MM.1S (cell line): ENCODE measurements around the gene GOLGA6B.
A peak's percentile ranks its signal among the peaks of the same experiment; 100 is the strongest.

Source experiments
- DNase-seq: peaks from one replicate; pipeline ENCODE4 v3.0.0-alpha.2; 2015
- H2AFZ ChIP-seq: fragments of 300-600 bp; sonication (generic); 2 replicates; pipeline ENCODE4 v1.6.0; 2016; ENCODE audit warnings: antibody characterized with exemption, low read length
- H3F3A ChIP-seq: fragments of 300-600 bp; sonication (generic); 2 replicates; pipeline ENCODE4 v1.6.1; 2016; ENCODE audit warnings: mild to moderate bottlenecking, antibody characterized with exemption, low read length, moderate library complexity, mixed read lengths; ENCODE audit not compliant: insufficient read depth
- H3K27ac ChIP-seq: fragments of 300-600 bp; sonication (generic); 2 replicates; pipeline ENCODE4 v1.5.1; 2016; ENCODE audit warnings: mild to moderate bottlenecking, low read length
- H3K27me3 ChIP-seq: fragments of 300-600 bp; sonication (generic); replicated peaks from 2 replicates; pipeline ENCODE4 v1.6.0; 2016; ENCODE audit warnings: low read length; ENCODE audit not compliant: insufficient read depth
- H3K36me3 ChIP-seq: fragments of 300-600 bp; sonication (generic); replicated peaks from 2 replicates; pipeline ENCODE4 v1.6.1; 2016; ENCODE audit warnings: mild to moderate bottlenecking, low read length, mixed read lengths; ENCODE audit not compliant: insufficient read depth
- H3K4me1 ChIP-seq: fragments of 300-600 bp; sonication (generic); 2 replicates; pipeline ENCODE4 v1.6.1; 2016; ENCODE audit warnings: low read length, mixed read lengths
- H3K4me2 ChIP-seq: fragments of 300-600 bp; sonication (generic); 2 replicates; pipeline ENCODE4 v1.6.0; 2016; ENCODE audit warnings: low read depth, low read length
- H3K4me3 ChIP-seq: fragments of 300-600 bp; sonication (generic); 2 replicates; pipeline ENCODE4 v1.5.1; 2016; ENCODE audit warnings: low read length, mixed read lengths
- H3K79me2 ChIP-seq: fragments of 300-600 bp; sonication (generic); 2 replicates; pipeline ENCODE4 v1.6.1; 2016; ENCODE audit warnings: mixed run types, low read length, mixed read lengths
- H3K9ac ChIP-seq: fragments of 300-600 bp; sonication (generic); 2 replicates; pipeline ENCODE4 v1.6.1; 2016; ENCODE audit warnings: low read length, mixed read lengths
- H3K9me2 ChIP-seq: fragments of 300-600 bp; sonication (generic); replicated peaks from 2 replicates; pipeline ENCODE4 v1.6.1; 2016; ENCODE audit warnings: mild to moderate bottlenecking, low read length, mixed read lengths; ENCODE audit not compliant: insufficient read depth
- H3K9me3 ChIP-seq: fragments of 300-600 bp; sonication (generic); replicated peaks from 2 replicates; pipeline ENCODE4 v1.6.1; 2016; ENCODE audit warnings: mild to moderate bottlenecking, low read length, mixed read lengths; ENCODE audit not compliant: insufficient read depth
- H4K20me1 ChIP-seq: fragments of 300-600 bp; sonication (generic); 2 replicates; pipeline ENCODE4 v1.6.1; 2016; ENCODE audit warnings: mild to moderate bottlenecking, low read length, moderate library complexity, mixed read lengths; ENCODE audit not compliant: insufficient read depth
- EZH2 ChIP-seq: fragments of 300-600 bp; sonication (generic); optimal IDR thresholded peaks from 2 replicates; pipeline ENCODE3; 2017; ENCODE audit warnings: low read depth, mild to moderate bottlenecking, antibody characterized with exemption, low read length, mixed read lengths
- EZH2phosphoT487 ChIP-seq: fragments of 300-600 bp; sonication (generic); IDR thresholded peaks from 2 replicates; pipeline ENCODE4 v1.6.1; 2018; ENCODE audit warnings: antibody characterized with exemption, low read length
- TF ChIP-seq, protein P1 (sequence below): fragments of 300-600 bp; sonication (generic); IDR thresholded peaks from 2 replicates; pipeline ENCODE4 v1.5.1; 2016; ENCODE audit warnings: antibody characterized with exemption, low read length, mixed read lengths

The GOLGA6B gene

DNA sequence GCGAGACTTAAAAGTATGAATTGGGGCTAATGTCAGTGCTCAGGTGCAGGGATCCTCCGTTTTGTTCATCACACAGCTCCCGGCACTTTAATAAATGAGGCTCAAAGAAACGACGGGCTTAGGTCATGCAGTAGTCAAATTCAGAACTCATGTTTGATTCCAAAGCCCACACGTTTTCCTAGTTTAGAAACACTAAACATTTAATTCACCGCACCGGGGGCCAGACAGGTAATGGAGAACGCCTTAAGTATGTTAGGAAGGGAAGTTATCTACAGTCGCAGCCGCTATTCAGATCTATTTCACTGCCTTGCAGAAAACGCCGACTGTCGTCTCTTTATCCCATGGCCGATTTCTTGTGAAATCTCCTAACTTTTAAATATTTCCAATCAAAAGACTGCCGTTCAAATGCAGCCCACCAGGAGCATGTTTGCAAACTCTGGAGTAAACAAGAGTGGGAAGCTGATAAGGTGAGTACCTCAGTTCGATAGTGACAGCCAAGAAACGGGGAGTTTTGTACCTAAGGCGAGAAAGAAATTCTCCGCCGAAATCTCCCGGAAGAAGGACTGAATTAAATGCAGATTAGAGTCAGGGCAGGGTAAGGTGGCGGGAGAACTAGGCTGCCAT lies 30.9 kb downstream of the GOLGA6B start:
- no peak for DNase-seq

DNA sequence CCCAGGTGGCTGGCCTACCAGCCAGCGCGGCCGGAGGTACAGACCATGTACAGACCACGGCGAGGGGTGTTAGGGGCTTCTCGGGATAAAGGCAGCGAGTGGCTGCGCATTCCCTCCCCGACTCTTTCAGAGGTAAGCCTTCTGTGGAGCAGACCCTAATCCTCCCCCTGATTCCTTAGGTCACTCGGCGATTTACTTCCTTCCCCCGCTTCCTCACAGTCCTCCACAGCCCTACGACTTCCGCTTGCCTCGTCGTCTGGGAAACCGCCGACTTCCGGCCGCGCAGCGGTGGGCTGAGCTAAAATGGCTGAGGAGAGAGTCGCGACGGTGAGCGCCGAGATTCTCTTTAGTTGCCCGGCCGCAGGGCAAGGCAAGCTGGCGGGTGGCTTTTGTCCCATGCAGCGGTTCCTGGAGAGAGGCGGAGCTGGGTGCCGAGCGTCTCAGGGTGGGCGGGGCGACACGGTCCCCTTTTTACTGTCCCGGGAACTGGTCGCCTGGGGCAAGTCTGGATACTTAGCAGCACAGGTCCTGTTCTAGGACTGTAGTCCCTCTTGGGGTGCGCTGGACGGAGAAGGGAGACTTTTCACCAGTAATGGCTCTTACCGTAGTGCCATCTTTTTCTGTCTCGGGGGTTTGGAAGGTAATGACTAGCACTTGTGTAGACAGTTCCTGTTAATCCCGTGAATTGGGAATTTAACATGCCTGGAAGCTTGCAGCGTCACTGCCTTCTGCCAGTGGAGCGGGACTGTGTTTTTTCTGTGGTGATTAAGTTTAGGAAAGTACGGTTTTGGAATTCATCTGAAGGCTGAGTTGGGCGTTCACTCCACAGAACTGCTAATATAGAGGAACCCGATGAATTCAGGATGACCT lies 31.7 kb downstream of the GOLGA6B start, which contains the start of the genes BBS4 and HIGD2B:
BBS4 (plus strand) TSS at position 283 of the 870 bp plus-strand sequence; CDS start at position 304, 21 bp downstream.
HIGD2B (minus strand) TSS at position 258 of the 870 bp plus-strand sequence. CDS start 9,808 bp downstream, outside the sequence.
- peak within 1 kb of the TSS; percentile 72 for H3K4me3 ChIP-seq
- H3F3A ChIP-seq = peaks cover 19% of the 10 kb centered on the region
- H3K27me3 ChIP-seq = no peaks in the 10 kb centered on the region
- no peaks in the 10 kb centered on the region for H3K9me3 ChIP-seq
- peak within 1 kb of the TSS; percentile 81 for H3K9ac ChIP-seq
- H3K4me2 ChIP-seq = peak within 1 kb of the TSS; percentile 96
- no peaks in the 10 kb centered on the region for H3K79me2 ChIP-seq
- H3K9me2 ChIP-seq = no peaks in the 10 kb centered on the region
- peak within 1 kb of the TSS; percentile 99 for H2AFZ ChIP-seq
- DNase-seq = peak; percentile 92
- no peaks in the 10 kb centered on the region for H3K36me3 ChIP-seq
- H3K4me1 ChIP-seq = peaks cover 6% of the 10 kb centered on the region; the same call in 1 of the 2 replicates
- H4K20me1 ChIP-seq = no peaks in the 10 kb centered on the region
- TF ChIP-seq EZH2 (no peak), EZH2phosphoT487 (no peak)
- TF ChIP-seq, protein P1, sequence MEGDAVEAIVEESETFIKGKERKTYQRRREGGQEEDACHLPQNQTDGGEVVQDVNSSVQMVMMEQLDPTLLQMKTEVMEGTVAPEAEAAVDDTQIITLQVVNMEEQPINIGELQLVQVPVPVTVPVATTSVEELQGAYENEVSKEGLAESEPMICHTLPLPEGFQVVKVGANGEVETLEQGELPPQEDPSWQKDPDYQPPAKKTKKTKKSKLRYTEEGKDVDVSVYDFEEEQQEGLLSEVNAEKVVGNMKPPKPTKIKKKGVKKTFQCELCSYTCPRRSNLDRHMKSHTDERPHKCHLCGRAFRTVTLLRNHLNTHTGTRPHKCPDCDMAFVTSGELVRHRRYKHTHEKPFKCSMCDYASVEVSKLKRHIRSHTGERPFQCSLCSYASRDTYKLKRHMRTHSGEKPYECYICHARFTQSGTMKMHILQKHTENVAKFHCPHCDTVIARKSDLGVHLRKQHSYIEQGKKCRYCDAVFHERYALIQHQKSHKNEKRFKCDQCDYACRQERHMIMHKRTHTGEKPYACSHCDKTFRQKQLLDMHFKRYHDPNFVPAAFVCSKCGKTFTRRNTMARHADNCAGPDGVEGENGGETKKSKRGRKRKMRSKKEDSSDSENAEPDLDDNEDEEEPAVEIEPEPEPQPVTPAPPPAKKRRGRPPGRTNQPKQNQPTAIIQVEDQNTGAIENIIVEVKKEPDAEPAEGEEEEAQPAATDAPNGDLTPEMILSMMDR = no peak
- peak within 1 kb of the TSS; percentile 85 for H3K27ac ChIP-seq

More for the DNA sequence above, 30.9 kb downstream of the GOLGA6B start:
- peaks cover 19% of the 10 kb centered on the region for H3F3A ChIP-seq
- no peaks in the 10 kb centered on the region for H3K9me2 ChIP-seq
- peaks cover 6% of the 10 kb centered on the region; the same call in 1 of the 2 replicates for H3K4me1 ChIP-seq
- H3K27ac ChIP-seq = peak overlapping the region; percentile 85
- H3K9ac ChIP-seq = peak overlapping the region; percentile 81
- TF ChIP-seq, protein P1 = peak; percentile 7; the same call in 1 of the 2 replicates
- TF ChIP-seq EZH2phosphoT487 = no peak
- H3K4me3 ChIP-seq = peak overlapping the region; percentile 72
- no peaks in the 10 kb centered on the region for H3K79me2 ChIP-seq
- no peaks in the 10 kb centered on the region for H4K20me1 ChIP-seq
- H3K9me3 ChIP-seq = no peaks in the 10 kb centered on the region
- H3K27me3 ChIP-seq = no peaks in the 10 kb centered on the region
- H2AFZ ChIP-seq = peak overlapping the region; percentile 99
- H3K36me3 ChIP-seq = no peaks in the 10 kb centered on the region
- H3K4me2 ChIP-seq = peak overlapping the region; percentile 96

DNA sequence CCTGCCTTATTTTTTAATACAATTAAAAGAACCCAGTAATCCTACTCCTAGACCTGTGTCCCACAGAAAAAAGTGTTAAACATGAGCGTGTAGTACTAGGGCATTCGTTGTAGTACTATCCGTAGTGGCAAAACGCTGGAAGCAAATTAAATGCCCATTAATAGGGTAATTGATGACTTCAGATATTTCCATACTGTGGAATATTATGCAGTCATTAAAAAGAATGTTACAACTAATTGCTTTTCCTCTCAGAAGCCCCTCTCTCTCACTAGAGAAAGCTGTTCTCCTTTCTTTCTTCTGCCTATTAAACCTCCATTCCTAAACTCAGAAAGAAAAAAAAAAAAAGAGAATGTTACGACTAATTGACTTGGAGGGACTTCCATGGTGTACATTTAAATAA lies 34.2 kb downstream of the GOLGA6B start:
- no peak overlapping the region for H3K4me3 ChIP-seq
- H2AFZ ChIP-seq = no peak overlapping the region
- H3K4me1 ChIP-seq = peaks cover 6% of the 10 kb centered on the region; the same call in 1 of the 2 replicates
- no peak for TF ChIP-seq EZH2
- no peak overlapping the region for H3K4me2 ChIP-seq
- H3F3A ChIP-seq = peaks cover 19% of the 10 kb centered on the region
- H3K27me3 ChIP-seq = no peaks in the 10 kb centered on the region
- H3K9me2 ChIP-seq = no peaks in the 10 kb centered on the region
- H3K36me3 ChIP-seq = no peaks in the 10 kb centered on the region
- no peaks in the 10 kb centered on the region for H3K9me3 ChIP-seq
- no peak overlapping the region for H3K27ac ChIP-seq
- no peak overlapping the region for H3K9ac ChIP-seq
- no peak for DNase-seq
- H3K79me2 ChIP-seq = no peaks in the 10 kb centered on the region
- no peaks in the 10 kb centered on the region for H4K20me1 ChIP-seq
